Adrenal gland (tissue), 12 donors: ENCODE measurements around the gene ZNF787. TPM values are rescaled to one million over a fixed set of nuclear protein-coding genes. Genes with fewer than 3 reads are reported as not detected.
"Not testable (repeated sequence)": the region's sequence is repeated elsewhere in the genome, so short reads cannot be mapped to it uniquely, and the experiment has no call there.

Source experiments
- DNase-seq, 7 donors: peaks; one replicate each; pipeline ENCODE4 v3.0.0-alpha.2; 2019 to 2020
- H3K27ac ChIP-seq, 5 donors: fragments of 200-600 bp; sonication (generic) in 4 of 5; 1 replicate in 3 of 5; 2 replicates in 2 of 5; pipeline versions ENCODE4 v1.5.1 to v1.8.0; 2016 to 2020; ENCODE audit warnings: mild to moderate bottlenecking in 1 of 5
- H3K27me3 ChIP-seq: fragments of 200-600 bp; 2 replicates; pipeline ENCODE4 v1.8.0; 2021
- H3K36me3 ChIP-seq, 2 donors: fragments of 200-600 bp; replicated peaks in 1 of 2; 1 replicate in 1 of 2; 2 replicates in 1 of 2; pipeline versions ENCODE4 v1.5.1 to v1.8.0; 2018 to 2022
- H3K4me1 ChIP-seq, 2 donors: fragments of 200-600 bp; replicated peaks in 1 of 2; 1 replicate in 1 of 2; 2 replicates in 1 of 2; pipeline versions ENCODE4 v1.5.1 to v1.8.0; 2018 to 2021
- H3K4me3 ChIP-seq, 4 donors: fragments of 200-600 bp; sonication (generic) in 3 of 4; one replicate each; pipeline ENCODE4 v1.5.1; 2016 to 2018
- H3K9me3 ChIP-seq, 3 donors: fragments of 200-600 bp; sonication (generic) in 1 of 3; replicated peaks in 1 of 3; 1 replicate in 2 of 3; 2 replicates in 1 of 3; pipeline versions ENCODE4 v1.5.1 to v1.8.0; 2016 to 2021
- CTCF ChIP-seq, 6 experiments: fragments of 450-650 bp in 4 of 6; fragments of 200-600 bp in 2 of 6; sonication (generic) in 1 of 6; IDR thresholded peaks; 1 replicate in 5 of 6; 2 replicates in 1 of 6; pipeline versions ENCODE4 v1.5.1 to v1.8.0; 2016 to 2021; ENCODE audit warnings: antibody characterized with exemption in 6 of 6, mild to moderate bottlenecking in 2 of 6, moderate library complexity in 1 of 6
- POLR2A ChIP-seq, 2 donors: fragments of 450-650 bp; IDR thresholded peaks; one replicate each; pipeline ENCODE4 v1.6.1; 2017; ENCODE audit warnings: antibody characterized with exemption in 2 of 2, mild to moderate bottlenecking in 2 of 2, moderate library complexity in 1 of 2
- WGBS, 4 donors: extraction: QIAGEN DNeasy Blood & Tissue Kit in 2 of 4; methylation state at CpG; one replicate each; pipeline versions ENCODE4 v1.1.5 to v1.1.7; 2013 to 2017; 5-methylcytosine and 5-hydroxymethylcytosine counted together
- intact Hi-C, 2 donors: fragments of 100-400 bp; cut with DNase I; formaldehyde crosslinking; loops; one replicate each; pipeline versions ENCODE4 v1.14.1 to v1.15.0; 2022 to 2023
- polyA plus RNA-seq, 3 donors: library from polyadenylated mRNA; stranded (reverse); fragments of 200-250 nt in 2 of 3; fragments of 350-450 nt in 1 of 3; fragmentation: Illumina TruSeq in 1 of 3; extraction: RNeasy Lipid Tissue Mini Kit (QIAGEN cat#74804) in 1 of 3; gene quantifications; one replicate each; pipeline ENCODE4 v1.2.3, GENCODE V29; 2013 to 2014
- total RNA-seq, 9 donors: library from RNA; depleted of rRNA in 4 of 9; stranded (reverse); fragments of >200 nt in 4 of 9; fragments of 120-200 nt in 1 of 9; fragmentation: NEBNext Ultra II Directional in 1 of 9; extraction: Animal tissue kit (Norgen Biotek cat#: 25700) in 1 of 9; gene quantifications; one replicate each; pipeline versions ENCODE4 v1.1.0 to v1.2.4, GENCODE V29; 2013 to 2023
- donor health status: healthy with polysubstance abuse.
- donor health status: Bipolar disorder and iron deficiency.
- donor health status: DM: yes; HTN: yes; CAD: no.
- donor health status: DM: no; HTN: no; CAD: no.
- donor health status: DM: no; HTN: no; CAD: no.
- donor health status: DM: yes; HTN: yes; CAD: no.

Gene ZNF787
- total and polyA plus RNA-seq, 12 donors, result 4.6 to 51.5 (median 27.8) TPM

GRCh38 chr19:56153507-56153906, 32.4 kb upstream of the ZNF787 start:
- Histone ChIP-seq H3K36me3 (peaks cover 0 to 5% of the 10 kb centered on the region in 2 donors), H3K27me3 (no peaks in the 10 kb centered on the region), H3K4me1 (peaks cover 4 to 10% of the 10 kb centered on the region in 2 donors), H3K27ac (peak overlapping the region in 1 of 5 donors; percentile 17), H3K9me3 (no peaks in the 10 kb centered on the region), H3K4me3 (no peak overlapping the region)
- TF ChIP-seq POLR2A (IDR thresholded peaks at IDR 0.05) (no peak), CTCF (IDR thresholded peaks at IDR 0.05) (no peak)
- intact Hi-C loops, result no loop called here
- WGBS, 4 donors, result 63 to 74% (median 70%) methylated on average over 6 of the region's 6 CpGs
- no peak for DNase-seq

- Histone ChIP-seq H3K27me3 (no peaks in the 10 kb centered on the region), H3K9me3 (no peaks in the 10 kb centered on the region), H3K4me1 (peaks cover 4 to 10% of the 10 kb centered on the region in 2 donors), H3K4me3 (no peak overlapping the region), H3K36me3 (peaks cover 0 to 6% of the 10 kb centered on the region in 2 donors), H3K27ac (peak overlapping the region in 1 of 5 donors; percentile 17)
- DNase-seq, result no peak
- 40 to 69% (median 51%) methylated on average over 2 of the region's 2 CpGs for WGBS, 4 donors
- intact Hi-C loops, result no loop called here
- TF ChIP-seq POLR2A (IDR thresholded peaks at IDR 0.05), result no peak
- no peak for TF ChIP-seq CTCF (IDR thresholded peaks at IDR 0.05)
These were observed 31.5 kb upstream of the ZNF787 start for GRCh38 chr19:56152644-56153043.

GRCh38 chr19:56150358-56150757, 29.3 kb upstream of the ZNF787 start:
- H3K4me1 ChIP-seq, result peaks cover 4 to 20% of the 10 kb centered on the region in 2 donors
- no peaks in the 10 kb centered on the region for H3K27me3 ChIP-seq
- DNase-seq, result no peak
- 81 to 90% (median 84%) methylated on average over 11 of the region's 11 CpGs for WGBS, 4 donors
- H3K4me3 ChIP-seq, result no peak overlapping the region
- peaks cover 0 to 5% of the 10 kb centered on the region in 2 donors for H3K36me3 ChIP-seq
- H3K9me3 ChIP-seq, result no peaks in the 10 kb centered on the region
- TF ChIP-seq POLR2A (IDR thresholded peaks at IDR 0.05) (no peak), CTCF (IDR thresholded peaks at IDR 0.05) (no peak)
- intact Hi-C loops, result no loop called here
- no peak overlapping the region for H3K27ac ChIP-seq

DNA sequence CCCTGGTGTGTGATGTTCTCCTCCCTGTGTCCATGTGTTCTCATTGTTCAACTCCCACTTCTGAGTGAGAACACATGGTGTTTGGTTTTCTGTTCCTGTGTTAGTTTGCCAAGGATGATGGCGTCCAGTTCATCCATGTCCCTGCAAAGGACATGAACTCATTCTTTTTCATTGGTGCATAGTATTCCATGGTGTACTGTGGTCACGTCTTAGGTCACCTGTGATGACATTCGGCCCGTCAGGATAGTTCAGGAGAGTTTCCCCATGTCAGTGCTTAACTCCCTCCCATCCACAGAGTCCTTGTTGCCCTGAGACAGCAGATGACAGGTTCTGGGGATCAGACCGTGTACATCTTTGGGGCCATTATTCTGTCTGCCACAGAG, 28.6 kb upstream of the ZNF787 start:
- H3K36me3 ChIP-seq, result peaks cover 0 to 5% of the 10 kb centered on the region in 2 donors
- no peaks in the 10 kb centered on the region for H3K9me3 ChIP-seq
- intact Hi-C loops, result no loop called here
- TF ChIP-seq CTCF (IDR thresholded peaks at IDR 0.05) (no peak), POLR2A (IDR thresholded peaks at IDR 0.05) (no peak)
- H3K27ac ChIP-seq, result no peak overlapping the region
- H3K4me1 ChIP-seq, result peaks cover 4 to 20% of the 10 kb centered on the region in 2 donors
- H3K4me3 ChIP-seq, result no peak overlapping the region
- WGBS, 4 donors, result 94 to 98% (median 97%) methylated on average over 5 of the region's 5 CpGs
- DNase-seq, result no peak
- H3K27me3 ChIP-seq, result no peaks in the 10 kb centered on the region

GRCh38 chr19:56148955-56149655, 28.0 kb upstream of the ZNF787 start:
- 84 to 87% (median 86%) methylated on average over 12 of the region's 12 CpGs for WGBS, 4 donors
- intact Hi-C loops, result not testable (repeated sequence)

More at GRCh38 chr19:56148955-56149655, 28.0 kb upstream of the ZNF787 start:
- not testable (repeated sequence) for H3K27ac ChIP-seq, DNase-seq, H3K27me3 ChIP-seq, H3K36me3 ChIP-seq, H3K9me3 ChIP-seq, H3K4me3 ChIP-seq
- H3K4me1 ChIP-seq, result peaks cover 4 to 20% of the 10 kb centered on the region in 2 donors
